ENCODE results near the gene TEAD1. TPM values are rescaled to one million over a fixed set of nuclear protein-coding genes. Genes with fewer than 3 reads are reported as not detected.

Gene TEAD1
- total RNA-seq, 1 donor from 2014 or later = 154 TPM

DNA sequence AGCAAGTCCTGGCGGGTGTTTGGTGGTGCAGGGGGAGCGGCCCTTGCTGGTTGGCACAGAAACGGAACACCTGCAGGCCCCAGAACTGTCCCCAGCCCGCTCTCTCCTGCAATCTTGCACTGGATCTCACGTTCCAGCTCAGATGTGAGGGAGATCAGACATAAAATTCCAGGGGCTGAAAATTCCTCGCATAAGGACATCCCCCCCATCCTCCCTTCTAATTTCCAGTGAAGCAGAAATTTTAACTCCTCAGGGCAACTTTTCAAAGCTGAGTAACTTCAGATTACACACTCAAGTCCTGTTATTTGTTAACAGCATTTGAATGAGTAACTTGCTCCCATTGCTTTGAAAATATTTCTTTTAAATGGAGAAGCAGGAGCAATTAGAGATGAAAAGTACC is 294.6 kb downstream of the TEAD1 start:
- Mint-ChIP-seq H3K27ac (ENCODE audit: unreplicated experiment) (no peak overlapping the region), H3K4me1 (ENCODE audit: unreplicated experiment) (peaks cover 4% of the 10 kb centered on the region), H3K36me3 (ENCODE audit: unreplicated experiment) (no peaks in the 10 kb centered on the region), H3K27me3 (ENCODE audit: unreplicated experiment) (peaks cover 49% of the 10 kb centered on the region), H3K9me3 (ENCODE audit: unreplicated experiment) (no peaks in the 10 kb centered on the region), H3K4me3 (ENCODE audit: unreplicated experiment) (no peak overlapping the region)
- TF ChIP-seq, protein P1, sequence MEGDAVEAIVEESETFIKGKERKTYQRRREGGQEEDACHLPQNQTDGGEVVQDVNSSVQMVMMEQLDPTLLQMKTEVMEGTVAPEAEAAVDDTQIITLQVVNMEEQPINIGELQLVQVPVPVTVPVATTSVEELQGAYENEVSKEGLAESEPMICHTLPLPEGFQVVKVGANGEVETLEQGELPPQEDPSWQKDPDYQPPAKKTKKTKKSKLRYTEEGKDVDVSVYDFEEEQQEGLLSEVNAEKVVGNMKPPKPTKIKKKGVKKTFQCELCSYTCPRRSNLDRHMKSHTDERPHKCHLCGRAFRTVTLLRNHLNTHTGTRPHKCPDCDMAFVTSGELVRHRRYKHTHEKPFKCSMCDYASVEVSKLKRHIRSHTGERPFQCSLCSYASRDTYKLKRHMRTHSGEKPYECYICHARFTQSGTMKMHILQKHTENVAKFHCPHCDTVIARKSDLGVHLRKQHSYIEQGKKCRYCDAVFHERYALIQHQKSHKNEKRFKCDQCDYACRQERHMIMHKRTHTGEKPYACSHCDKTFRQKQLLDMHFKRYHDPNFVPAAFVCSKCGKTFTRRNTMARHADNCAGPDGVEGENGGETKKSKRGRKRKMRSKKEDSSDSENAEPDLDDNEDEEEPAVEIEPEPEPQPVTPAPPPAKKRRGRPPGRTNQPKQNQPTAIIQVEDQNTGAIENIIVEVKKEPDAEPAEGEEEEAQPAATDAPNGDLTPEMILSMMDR (IDR thresholded peaks at IDR 0.05) = no peak
- no peak for DNase-seq (ENCODE audit: extremely low spot score, unreplicated experiment)

GRCh38 chr11:12971955-12972354 is 297.7 kb downstream of the TEAD1 start:
- Mint-ChIP-seq H3K4me1 (ENCODE audit: unreplicated experiment) (peaks cover 3% of the 10 kb centered on the region), H3K9me3 (ENCODE audit: unreplicated experiment) (no peaks in the 10 kb centered on the region), H3K4me3 (ENCODE audit: unreplicated experiment) (no peak overlapping the region), H3K27ac (ENCODE audit: unreplicated experiment) (no peak overlapping the region), H3K36me3 (ENCODE audit: unreplicated experiment) (no peaks in the 10 kb centered on the region), H3K27me3 (ENCODE audit: unreplicated experiment) (peaks cover 36% of the 10 kb centered on the region)
- TF ChIP-seq, protein P1 (IDR thresholded peaks at IDR 0.05) = no peak
- DNase-seq (ENCODE audit: extremely low spot score, unreplicated experiment) = no peak

DNA sequence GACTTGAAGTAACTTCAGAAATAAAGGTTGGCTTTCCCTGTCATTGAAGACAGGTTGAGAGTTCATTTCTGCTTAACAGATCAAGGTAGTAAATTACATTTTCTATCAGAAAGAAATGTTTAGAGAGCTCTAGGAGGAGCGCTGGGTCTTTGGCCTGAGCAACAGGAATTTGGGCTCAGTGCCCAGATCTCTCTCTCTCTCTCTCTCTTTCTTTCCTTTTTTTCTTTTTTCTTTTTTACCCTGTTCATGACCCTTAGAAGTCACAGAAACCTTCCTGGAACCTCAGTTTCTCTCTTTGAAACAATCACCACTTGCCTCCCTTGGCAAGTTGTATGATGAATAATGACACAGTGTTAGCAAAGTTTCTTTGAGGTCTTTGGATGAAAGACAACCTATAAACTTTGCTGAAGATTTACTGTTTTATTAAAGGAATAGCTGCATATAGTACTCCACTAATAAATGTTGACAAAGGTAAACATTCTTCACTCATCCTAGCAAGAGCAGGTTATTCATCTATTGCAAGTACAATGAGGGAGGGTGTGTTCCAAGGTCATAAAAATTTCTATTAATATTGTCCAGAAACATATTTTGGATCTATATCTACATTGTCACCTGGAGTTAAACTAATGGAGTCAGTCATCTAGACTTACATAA is 299.4 kb downstream of the TEAD1 start:
- no peak for DNase-seq (ENCODE audit: extremely low spot score, unreplicated experiment)
- TF ChIP-seq, protein P1 (IDR thresholded peaks at IDR 0.05) = no peak
- Mint-ChIP-seq H3K27me3 (ENCODE audit: unreplicated experiment) (peaks cover 32% of the 10 kb centered on the region), H3K9me3 (ENCODE audit: unreplicated experiment) (no peaks in the 10 kb centered on the region), H3K4me3 (ENCODE audit: unreplicated experiment) (no peak overlapping the region), H3K4me1 (ENCODE audit: unreplicated experiment) (no peaks in the 10 kb centered on the region), H3K27ac (ENCODE audit: unreplicated experiment) (no peak overlapping the region), H3K36me3 (ENCODE audit: unreplicated experiment) (no peaks in the 10 kb centered on the region)

GRCh38 chr11:12975195-12975594 is 301.0 kb downstream of the TEAD1 start:
- no peaks in the 10 kb centered on the region for H3K9me3 Mint-ChIP-seq (ENCODE audit: unreplicated experiment)
- no peak for DNase-seq (ENCODE audit: extremely low spot score, unreplicated experiment)
- no peaks in the 10 kb centered on the region for H3K36me3 Mint-ChIP-seq (ENCODE audit: unreplicated experiment)
- H3K27ac Mint-ChIP-seq (ENCODE audit: unreplicated experiment) = no peak overlapping the region
- H3K4me3 Mint-ChIP-seq (ENCODE audit: unreplicated experiment) = no peak overlapping the region
- TF ChIP-seq, protein P1 (IDR thresholded peaks at IDR 0.05) = no peak
- no peaks in the 10 kb centered on the region for H3K4me1 Mint-ChIP-seq (ENCODE audit: unreplicated experiment)
- H3K27me3 Mint-ChIP-seq (ENCODE audit: unreplicated experiment) = peaks cover 43% of the 10 kb centered on the region

DNA sequence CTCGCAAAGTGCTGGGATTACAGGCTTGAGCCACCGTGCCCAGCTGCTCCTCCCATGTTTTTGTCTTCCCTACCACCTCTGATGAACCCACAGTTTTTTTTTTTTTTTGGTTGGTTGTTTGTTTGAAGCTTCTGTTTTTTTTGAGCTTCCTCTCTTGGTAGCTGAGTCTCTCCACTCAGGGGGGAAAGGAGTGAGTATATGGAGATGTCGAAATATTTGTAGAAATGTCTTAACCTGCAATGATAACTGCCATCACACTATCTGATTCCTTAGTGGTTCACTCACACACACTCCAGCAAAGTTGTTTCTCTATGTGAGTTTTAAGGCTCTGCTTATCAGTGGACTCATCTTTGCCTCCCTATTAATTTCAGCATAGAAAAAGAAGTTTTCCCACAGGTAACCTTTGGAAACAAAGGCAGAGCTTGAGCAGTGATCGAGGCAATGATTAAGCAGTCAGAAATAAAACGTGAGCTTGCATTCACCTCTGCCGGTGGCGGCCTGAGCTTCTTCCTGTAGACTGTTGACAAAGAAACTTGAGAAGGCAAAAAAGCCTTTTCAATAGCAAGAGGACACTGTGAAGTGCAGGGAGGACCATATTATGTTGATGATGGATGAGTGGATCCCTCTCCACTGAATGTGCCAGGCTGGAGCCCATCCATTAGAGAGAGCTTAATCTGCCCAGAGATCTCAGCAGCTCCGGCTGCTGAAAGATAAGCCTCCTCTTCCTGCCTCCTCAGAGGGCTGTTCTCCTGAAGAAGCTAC is 305.9 kb downstream of the TEAD1 start:
- no peak overlapping the region for H3K4me3 Mint-ChIP-seq (ENCODE audit: unreplicated experiment)
- H3K27me3 Mint-ChIP-seq (ENCODE audit: unreplicated experiment) = peaks cover 58% of the 10 kb centered on the region
- H3K27ac Mint-ChIP-seq (ENCODE audit: unreplicated experiment) = no peak overlapping the region
- H3K4me1 Mint-ChIP-seq (ENCODE audit: unreplicated experiment) = no peaks in the 10 kb centered on the region
- no peaks in the 10 kb centered on the region for H3K9me3 Mint-ChIP-seq (ENCODE audit: unreplicated experiment)
- no peaks in the 10 kb centered on the region for H3K36me3 Mint-ChIP-seq (ENCODE audit: unreplicated experiment)
- no peak for DNase-seq (ENCODE audit: extremely low spot score, unreplicated experiment)
- TF ChIP-seq, protein P1 (IDR thresholded peaks at IDR 0.05) = no peak
